ENCODE results near the gene UBE2I.

The UBE2I gene

DNA sequence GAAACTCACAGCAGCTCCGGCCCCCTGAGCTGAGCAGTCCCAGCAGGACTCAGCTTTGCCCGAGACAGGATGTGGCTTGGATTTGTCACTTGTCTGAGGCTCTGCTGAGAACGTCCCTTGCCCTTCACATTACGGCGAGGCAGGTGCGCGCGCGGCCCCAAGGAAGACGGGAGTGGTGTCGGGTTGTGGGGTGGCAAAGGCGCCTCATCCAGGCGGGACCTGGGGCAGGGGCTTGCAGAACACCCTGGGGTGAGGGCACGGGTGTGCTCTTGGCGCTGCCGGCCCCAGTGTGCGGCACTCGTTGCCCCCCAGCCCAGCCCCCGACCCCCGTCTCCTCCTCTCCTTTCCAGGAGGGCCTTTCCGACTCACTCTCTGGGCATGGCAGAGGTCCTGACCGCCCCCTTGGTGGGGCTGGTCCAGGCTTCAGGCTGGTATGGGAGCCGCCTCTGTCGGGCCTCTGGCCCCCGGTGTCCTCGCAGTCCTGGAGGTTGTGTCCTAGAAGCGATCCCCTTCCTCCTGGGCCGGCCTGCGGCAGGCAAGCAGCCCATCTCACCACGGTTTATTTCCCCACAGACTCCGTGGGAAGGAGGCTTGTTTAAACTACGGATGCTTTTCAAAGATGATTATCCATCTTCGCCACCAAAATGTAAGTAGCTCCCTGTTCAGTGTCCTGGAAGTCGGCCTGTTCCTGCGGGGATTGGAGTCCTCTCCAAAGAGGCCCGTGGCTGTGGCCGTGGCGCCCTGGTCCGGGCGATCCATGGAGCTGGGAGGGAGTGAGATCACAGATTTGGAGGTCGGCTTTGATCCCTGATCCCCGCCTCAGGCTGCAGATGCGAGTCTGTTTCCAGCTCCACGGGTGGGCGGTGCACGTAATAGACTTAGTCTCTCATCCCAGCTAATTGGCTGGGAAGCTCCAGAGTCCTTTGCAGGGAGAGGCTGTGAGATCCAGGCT lies 5.9 kb downstream of the UBE2I start:
- no peak for TF ChIP-seq GABPA (IDR thresholded peaks at IDR 0.05; ENCODE audit: low read depth)
- TF ChIP-seq, protein P1, sequence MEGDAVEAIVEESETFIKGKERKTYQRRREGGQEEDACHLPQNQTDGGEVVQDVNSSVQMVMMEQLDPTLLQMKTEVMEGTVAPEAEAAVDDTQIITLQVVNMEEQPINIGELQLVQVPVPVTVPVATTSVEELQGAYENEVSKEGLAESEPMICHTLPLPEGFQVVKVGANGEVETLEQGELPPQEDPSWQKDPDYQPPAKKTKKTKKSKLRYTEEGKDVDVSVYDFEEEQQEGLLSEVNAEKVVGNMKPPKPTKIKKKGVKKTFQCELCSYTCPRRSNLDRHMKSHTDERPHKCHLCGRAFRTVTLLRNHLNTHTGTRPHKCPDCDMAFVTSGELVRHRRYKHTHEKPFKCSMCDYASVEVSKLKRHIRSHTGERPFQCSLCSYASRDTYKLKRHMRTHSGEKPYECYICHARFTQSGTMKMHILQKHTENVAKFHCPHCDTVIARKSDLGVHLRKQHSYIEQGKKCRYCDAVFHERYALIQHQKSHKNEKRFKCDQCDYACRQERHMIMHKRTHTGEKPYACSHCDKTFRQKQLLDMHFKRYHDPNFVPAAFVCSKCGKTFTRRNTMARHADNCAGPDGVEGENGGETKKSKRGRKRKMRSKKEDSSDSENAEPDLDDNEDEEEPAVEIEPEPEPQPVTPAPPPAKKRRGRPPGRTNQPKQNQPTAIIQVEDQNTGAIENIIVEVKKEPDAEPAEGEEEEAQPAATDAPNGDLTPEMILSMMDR (IDR thresholded peaks at IDR 0.05; ENCODE audit: insufficient read depth, low read length), result no peak
- TF ChIP-seq SPI1 (IDR thresholded peaks at IDR 0.05; ENCODE audit: borderline replicate concordance, low read depth), result no peak
- TF ChIP-seq, protein P2, sequence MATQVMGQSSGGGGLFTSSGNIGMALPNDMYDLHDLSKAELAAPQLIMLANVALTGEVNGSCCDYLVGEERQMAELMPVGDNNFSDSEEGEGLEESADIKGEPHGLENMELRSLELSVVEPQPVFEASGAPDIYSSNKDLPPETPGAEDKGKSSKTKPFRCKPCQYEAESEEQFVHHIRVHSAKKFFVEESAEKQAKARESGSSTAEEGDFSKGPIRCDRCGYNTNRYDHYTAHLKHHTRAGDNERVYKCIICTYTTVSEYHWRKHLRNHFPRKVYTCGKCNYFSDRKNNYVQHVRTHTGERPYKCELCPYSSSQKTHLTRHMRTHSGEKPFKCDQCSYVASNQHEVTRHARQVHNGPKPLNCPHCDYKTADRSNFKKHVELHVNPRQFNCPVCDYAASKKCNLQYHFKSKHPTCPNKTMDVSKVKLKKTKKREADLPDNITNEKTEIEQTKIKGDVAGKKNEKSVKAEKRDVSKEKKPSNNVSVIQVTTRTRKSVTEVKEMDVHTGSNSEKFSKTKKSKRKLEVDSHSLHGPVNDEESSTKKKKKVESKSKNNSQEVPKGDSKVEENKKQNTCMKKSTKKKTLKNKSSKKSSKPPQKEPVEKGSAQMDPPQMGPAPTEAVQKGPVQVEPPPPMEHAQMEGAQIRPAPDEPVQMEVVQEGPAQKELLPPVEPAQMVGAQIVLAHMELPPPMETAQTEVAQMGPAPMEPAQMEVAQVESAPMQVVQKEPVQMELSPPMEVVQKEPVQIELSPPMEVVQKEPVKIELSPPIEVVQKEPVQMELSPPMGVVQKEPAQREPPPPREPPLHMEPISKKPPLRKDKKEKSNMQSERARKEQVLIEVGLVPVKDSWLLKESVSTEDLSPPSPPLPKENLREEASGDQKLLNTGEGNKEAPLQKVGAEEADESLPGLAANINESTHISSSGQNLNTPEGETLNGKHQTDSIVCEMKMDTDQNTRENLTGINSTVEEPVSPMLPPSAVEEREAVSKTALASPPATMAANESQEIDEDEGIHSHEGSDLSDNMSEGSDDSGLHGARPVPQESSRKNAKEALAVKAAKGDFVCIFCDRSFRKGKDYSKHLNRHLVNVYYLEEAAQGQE (IDR thresholded peaks at IDR 0.05; ENCODE audit: insufficient replicate concordance, low read depth), result no peak
- TF ChIP-seq POLR2AphosphoS5 (IDR thresholded peaks at IDR 0.05; ENCODE audit: low read depth), result no peak

DNA sequence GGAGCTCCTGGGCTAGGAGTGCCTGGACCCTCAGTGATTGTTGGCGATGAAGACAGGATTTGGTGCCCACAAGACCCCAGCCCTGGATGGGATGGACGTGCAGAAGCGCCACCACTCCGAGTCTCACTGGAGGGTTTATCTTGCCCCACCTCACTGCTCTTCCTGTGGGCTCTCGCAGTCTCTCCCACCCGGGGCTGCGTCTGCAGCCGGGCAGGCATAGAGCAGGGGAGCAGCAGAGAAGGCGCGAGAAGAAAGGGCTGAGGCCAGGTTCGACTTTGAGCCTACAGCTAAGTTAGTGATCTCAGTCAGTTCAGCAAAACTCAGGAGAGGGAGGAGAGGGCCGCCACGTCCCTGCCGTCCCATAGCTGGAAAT lies 6.6 kb downstream of the UBE2I start:
- DNase-seq (ENCODE audit: low read depth in 1 of 2, low spot score in 1 of 2), result no peak
- TF ChIP-seq, protein P2 (IDR thresholded peaks at IDR 0.05; ENCODE audit: insufficient replicate concordance, low read depth), result no peak
- TF ChIP-seq GABPA (IDR thresholded peaks at IDR 0.05; ENCODE audit: low read depth) (no peak), SPI1 (IDR thresholded peaks at IDR 0.05; ENCODE audit: borderline replicate concordance, low read depth) (no peak), POLR2AphosphoS5 (IDR thresholded peaks at IDR 0.05; ENCODE audit: low read depth) (no peak)
- no peaks in the 10 kb centered on the region for H3K27me3 ChIP-seq (ENCODE audit: insufficient read depth, poor library complexity, severe bottlenecking)
- H3K4me3 ChIP-seq (replicated peaks; ENCODE audit: insufficient read depth, low read length), result no peak overlapping the region
- no peak overlapping the region for H3K27ac ChIP-seq (replicated peaks)

More for the DNA sequence above, 5.9 kb downstream of the UBE2I start:
- DNase-seq (ENCODE audit: low read depth in 1 of 2, low spot score in 1 of 2), result no peak
- H3K27ac ChIP-seq (replicated peaks), result no peak overlapping the region
- H3K4me3 ChIP-seq (replicated peaks; ENCODE audit: insufficient read depth, low read length), result no peak overlapping the region
- no peaks in the 10 kb centered on the region for H3K27me3 ChIP-seq (ENCODE audit: insufficient read depth, poor library complexity, severe bottlenecking)

DNA sequence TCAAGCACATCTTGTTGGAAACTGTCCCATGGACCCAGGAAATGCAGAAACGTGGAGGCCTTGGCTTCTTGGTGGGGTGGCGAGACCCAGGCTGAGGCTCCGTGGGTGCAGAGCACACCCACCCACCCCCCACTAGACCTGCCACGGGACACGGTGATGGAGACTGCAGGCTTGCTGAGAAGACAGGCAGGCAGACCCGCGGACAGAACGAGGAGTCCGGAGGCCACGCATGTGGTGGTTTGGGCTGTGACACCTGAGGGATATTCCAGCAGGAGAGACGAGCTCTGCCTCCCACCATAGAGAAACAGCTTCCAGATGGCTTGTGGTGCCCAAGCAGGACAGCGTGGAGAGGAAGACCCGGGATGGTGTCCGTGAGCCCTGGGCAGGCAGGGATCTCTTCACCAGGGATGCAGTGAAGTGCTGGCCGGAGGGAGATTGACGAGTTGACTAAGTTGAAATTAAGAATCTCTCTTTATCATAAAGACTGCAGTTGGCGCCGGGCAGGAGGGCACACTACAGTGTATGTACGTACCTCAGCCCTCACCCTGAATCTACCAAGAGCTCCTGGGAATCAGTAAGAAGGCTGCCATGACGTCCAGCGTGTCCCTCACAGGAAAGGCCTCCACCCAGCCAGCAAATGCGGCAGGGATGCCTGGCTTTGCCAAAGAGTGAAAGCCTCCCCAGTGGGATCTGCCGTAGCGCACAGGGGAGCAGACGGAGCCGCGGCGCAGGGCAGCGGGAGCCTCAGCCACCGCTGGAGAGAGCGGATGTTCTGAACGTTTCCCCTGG lies 8.2 kb downstream of the UBE2I start:
- Histone ChIP-seq H3K27me3 (ENCODE audit: insufficient read depth, poor library complexity, severe bottlenecking) (no peaks in the 10 kb centered on the region), H3K4me3 (replicated peaks; ENCODE audit: insufficient read depth, low read length) (no peak overlapping the region), H3K27ac (replicated peaks) (no peak overlapping the region)
- DNase-seq (ENCODE audit: low read depth in 1 of 2, low spot score in 1 of 2), result no peak
- no peak for TF ChIP-seq GABPA (IDR thresholded peaks at IDR 0.05; ENCODE audit: low read depth)
- TF ChIP-seq, protein P1 (IDR thresholded peaks at IDR 0.05; ENCODE audit: insufficient read depth, low read length), result no peak
- TF ChIP-seq, protein P2 (IDR thresholded peaks at IDR 0.05; ENCODE audit: insufficient replicate concordance, low read depth), result no peak
- no peak; the same call in 1 of the 2 replicates for TF ChIP-seq POLR2AphosphoS5 (IDR thresholded peaks at IDR 0.05; ENCODE audit: low read depth)
- no peak for TF ChIP-seq SPI1 (IDR thresholded peaks at IDR 0.05; ENCODE audit: borderline replicate concordance, low read depth)
